ENCODE measurements around the gene HS6ST1.

DNA sequence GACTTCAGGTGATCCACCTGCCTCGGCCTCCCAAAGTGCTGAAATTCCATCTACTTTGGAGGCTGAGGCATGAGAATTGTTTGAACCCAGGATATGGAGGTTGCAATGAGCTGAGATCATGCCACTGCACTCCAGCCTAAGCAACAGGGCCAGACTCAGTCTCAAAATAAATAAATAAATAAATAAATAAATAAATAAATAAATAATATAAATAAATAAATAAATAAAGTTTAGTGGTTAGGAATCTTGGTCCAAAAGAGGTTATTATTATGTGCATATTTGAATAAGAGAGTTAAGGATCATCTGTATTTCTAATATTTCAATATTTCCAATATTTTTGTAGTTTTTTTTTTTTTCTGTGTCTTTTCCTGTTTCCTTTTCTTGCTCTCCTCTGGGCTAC, 90.8 kb downstream of the HS6ST1 start:
- TF ChIP-seq CTCF (IDR thresholded peaks at IDR 0.05), result no peak
- TF ChIP-seq POLR2A (IDR thresholded peaks at IDR 0.05), result no peak
